GM21390 (cell line): ENCODE measurements around the gene PTCH1.

Experiments used
- ATAC-seq: cut with Tn5 transposase; IDR thresholded peaks from one replicate; pipeline ENCODE4 v1.9.1; 2021; ENCODE audit not compliant: unreplicated experiment

PTCH1 gene

DNA sequence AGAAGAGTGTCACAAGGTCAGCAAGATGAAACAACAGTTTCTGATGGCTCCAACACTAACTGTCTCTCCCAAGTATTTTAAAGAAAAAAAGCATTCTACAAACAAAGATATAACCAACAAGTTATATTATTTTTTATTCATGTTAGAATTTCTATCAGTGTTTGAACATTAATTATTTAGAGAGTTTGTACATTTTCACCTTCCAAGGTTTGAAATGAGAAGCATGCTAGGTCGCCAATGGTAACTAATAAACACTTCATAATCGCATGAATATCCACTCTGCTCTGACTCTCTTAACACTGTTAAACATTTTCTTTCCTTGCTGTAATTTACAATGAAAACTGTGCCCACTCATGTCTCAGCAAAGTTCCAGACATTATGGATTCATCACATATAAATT is 73.5 kb downstream of the PTCH1 start:
- no peak for ATAC-seq

DNA sequence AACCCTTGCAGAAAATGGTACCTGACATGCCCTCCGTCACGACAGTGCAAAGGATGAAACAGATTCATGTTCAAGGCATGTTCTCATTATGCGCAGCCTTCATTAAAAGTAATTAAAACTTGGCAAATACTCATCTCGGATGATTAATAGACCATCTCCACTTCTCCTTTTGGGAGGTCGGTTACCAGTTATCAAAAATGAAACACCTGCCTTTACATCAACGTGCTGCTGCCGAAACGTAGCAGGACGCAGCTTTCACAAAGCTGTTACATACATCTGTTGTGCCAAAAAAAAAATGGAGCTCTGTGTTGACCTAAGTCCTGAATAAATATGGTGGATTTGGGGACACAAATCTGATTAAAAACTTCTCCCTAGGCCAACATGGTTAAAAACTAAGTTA is 75.7 kb downstream of the PTCH1 start:
- no peak for ATAC-seq

DNA sequence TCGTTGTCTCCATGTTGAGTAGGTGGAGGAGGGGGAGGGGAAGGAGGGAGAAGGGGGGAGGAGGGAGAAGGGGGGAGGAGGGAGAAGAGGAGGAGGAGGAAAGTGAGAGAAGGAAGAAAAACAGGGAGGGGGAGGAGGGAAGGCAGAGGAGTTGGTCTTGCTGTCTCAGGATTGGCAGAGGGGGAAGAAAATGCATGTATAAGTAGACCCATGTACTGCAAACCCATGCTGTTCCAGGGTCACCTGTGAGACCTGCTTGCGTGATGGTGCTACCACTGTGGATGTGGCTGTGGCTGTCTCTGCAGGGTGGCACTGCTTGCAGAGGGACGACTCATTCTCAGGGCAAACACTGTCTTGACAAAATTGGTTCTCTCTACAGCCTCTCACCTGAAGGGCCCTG is 76.3 kb downstream of the PTCH1 start:
- ATAC-seq = no peak

DNA sequence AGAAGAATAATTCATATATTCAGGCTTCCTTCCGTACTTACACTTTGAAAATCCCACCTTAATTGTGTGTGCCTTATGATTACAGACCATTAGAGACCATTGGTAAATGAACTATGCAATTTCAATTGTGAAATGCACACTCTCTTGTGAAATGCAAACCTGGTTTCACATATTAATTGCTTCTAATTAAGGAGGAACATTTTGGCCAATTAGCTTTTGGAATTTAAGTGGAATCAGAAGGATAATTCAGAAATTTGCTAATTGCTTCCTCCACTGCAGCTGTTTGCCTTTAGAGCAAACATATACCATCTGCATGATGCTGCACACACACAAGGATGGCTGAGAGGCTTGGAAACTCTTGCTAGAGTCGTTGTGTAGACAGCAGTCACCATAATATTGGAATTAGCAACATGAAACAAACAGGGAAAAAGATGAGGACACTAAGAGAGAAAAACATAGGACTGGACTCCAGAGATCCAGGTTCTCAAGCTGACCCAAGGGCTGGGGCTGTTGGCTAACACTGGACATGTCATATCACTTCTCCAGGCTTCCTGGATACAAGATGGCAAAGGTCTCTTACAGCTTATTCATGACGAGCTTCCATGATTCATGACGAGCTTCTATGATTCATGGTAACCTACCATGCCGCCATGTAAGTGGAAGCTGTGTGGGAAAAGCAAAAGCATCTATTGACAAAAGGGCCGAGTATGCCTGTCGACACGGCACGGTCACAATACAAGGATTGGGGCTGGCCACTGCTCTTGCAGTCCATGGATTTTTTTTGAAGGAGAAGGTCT is 78.0 kb downstream of the PTCH1 start:
- ATAC-seq = no peak

DNA sequence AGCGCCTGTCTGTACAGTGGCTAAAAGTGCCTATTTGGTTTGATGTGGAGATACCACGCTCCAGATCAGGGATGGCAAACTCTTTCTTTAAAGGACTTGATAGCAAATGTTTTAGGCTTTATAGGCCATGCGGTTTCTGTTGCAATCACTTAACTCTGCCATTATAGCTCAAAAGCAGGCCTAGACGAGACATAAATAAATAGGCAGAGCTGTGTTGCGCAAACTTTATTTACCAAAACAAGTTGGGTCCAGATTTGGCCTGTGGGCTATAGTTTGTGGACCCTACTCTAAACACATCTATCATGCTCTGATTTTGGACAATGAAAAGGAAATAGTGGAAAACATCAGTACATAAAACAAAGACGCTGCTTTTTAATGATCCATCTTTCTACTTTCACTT is 79.2 kb downstream of the PTCH1 start:
- ATAC-seq = no peak

DNA sequence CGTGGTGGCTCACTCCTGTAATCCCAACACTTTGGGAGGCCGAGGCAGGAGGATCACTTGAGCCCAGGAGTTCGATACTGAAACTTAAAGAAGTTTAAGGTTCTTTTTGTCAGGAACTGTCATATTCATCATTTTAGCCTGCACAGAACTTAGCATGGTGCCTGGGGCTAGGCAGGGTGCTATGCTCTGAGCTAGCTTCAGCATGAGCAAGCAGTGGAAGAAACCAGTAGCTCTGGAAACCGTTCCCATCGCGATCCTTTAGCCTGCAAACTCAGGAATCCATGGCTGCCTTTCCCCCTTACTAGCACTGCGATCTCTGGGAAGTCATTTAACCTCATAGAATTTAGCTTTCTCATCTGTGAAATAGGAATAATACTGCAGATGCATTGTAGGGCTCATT is 80.4 kb downstream of the PTCH1 start:
- ATAC-seq = no peak

DNA sequence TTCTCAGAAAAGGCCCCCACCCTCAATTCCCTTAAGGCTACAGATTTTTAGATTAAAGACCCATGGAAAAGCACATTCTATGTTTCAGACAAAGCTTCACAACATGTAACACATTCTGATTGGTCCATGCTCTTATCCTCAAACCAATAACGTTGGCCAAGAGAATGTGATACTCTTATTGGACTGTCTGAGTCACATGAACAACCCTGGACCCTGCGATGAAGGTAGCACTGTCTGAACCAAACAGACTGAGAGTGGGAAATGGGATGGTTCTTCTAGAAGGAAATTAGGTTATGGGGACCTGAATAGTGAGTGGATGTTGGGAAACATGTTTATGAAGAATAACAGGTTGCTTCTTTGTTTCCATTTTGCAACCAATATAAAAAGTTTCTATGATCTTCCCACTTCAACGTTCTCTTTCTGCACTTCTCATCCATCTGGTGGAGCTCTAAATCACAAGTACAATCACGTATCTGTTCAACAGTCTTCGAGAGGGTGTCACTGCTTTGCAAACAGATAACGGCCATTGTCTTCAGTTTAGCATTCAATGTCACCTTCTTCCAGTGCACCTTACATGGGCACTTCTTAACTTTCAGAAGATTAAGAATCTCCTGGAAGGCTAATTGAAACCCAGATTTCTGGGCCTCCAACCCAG is 81.6 kb downstream of the PTCH1 start:
- no peak for ATAC-seq

DNA sequence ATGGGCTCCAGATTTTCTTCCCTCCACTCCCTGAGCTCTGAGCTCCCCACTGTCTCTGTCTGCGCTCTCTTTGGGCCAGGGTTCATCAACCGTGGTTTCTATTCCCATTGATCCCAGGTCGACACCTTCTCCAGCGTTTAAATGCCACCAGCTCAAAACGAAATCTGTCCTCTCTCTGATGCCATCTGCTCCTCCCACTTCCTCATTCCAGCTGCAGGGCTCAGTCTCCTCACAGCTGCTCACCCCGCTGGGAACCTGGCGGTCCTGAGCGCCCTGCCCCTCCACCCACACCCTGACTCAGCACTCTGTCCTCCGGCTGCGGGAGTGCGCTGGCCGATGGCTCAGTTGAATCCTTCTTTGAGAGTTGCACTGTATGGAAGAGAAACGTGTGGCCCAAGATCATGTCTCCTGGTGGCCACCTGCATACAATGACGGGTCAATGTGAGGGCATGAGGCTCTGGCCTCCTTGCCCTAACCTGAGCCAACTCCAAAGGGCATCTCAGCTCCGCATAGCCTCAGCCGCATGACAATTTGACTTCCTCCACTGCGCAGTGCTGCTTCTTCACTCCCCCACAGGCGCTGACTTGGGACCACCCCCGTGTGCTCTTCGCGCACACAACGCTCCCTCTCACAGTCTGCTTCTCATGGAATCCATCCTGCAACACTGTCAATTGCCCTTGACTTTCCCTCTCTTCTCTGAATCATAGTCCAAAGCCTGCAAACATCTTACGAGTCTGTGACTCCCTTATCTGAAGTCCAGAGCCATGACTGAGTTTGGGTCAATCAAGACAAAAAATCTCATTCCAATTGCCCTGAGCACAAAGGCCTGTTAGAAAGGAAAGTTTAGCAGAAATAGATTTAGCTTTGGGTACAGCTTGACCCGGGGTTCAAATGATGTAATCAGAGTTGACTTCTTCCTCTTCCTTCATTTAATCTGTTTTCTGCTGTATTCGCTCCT is 82.4 kb downstream of the PTCH1 start:
- no peak for ATAC-seq

DNA sequence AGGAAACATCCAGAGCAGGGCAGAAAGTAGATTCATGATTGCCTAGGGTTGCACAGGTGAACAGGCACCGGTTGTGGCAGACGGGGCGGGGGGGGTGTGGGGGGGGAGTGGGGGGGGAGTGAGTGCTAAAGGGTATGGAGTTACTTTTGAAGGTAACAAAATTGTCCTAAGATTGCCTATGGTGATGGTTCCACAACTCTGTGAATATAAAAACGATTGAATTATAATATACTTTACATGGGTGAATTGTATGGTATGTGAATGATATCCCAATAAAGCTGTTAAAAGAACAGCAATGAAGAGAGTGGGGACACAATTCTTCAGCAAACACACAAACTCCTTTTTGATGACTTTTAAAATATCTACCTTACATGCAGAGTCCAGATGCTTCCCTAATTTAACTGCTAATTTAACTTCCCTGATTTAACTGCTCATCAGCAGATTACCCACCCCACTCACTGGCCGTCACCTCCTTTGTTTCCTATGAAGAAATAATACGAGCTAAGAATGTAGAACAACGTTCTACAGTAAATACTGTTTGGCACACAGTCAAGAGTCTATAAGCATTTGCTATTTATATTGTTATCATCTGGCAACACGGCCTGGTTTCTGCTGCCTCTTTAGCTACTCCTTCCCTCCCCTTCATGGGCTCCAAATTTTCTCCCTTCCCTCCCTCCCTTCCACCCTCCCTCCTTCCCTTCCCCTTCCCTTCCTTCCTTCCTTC is 83.5 kb downstream of the PTCH1 start:
- no peak for ATAC-seq

DNA sequence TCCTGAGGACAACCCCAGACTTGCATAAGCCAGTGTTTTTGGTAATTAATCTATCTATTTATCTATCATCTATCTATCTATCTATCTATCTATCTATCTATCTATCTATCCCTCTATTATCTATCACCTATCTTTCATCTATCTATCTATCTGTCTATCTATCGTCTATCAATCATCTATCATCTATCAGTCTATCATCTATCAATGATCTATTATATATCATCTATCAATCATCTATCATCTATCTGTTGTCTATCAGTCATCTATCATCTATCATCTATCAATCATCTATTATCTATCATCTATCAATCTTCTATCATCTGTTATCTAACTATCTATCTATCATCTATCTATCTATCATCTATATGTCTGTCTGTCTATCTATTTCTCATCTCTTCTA is 85.5 kb downstream of the PTCH1 start:
- no peak for ATAC-seq

DNA sequence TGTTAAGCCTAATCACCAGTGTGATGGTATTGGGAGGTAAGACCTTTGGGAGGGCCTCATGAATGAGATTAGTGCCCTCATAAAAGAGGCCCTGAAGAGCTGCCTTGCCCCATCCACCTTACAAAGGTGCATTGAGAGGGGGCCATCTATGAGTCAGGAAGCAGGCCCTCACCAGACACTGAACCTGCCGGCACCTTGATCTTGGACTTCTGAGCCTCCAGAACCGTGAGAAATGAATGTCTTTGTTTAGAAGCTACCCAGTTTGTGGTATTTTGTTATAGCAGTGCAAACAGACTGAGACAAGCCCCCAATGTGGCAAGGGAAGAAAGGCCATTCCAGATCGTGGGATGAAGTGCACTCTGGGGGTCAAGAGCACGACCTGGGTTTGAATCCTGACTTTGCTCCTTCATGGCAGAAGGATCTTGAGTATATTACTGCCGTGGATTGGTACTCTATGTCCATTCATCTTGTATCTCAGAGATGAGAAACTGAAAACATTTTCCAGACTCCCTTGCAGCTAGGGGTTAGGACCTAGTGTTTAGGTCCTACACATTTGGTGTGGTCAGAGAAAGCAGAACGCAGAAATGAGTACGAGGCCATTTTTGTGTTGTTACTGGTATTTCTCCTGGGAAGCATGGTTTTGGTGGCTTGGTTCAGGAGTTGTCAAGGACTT is 86.7 kb downstream of the PTCH1 start:
- no peak for ATAC-seq

DNA sequence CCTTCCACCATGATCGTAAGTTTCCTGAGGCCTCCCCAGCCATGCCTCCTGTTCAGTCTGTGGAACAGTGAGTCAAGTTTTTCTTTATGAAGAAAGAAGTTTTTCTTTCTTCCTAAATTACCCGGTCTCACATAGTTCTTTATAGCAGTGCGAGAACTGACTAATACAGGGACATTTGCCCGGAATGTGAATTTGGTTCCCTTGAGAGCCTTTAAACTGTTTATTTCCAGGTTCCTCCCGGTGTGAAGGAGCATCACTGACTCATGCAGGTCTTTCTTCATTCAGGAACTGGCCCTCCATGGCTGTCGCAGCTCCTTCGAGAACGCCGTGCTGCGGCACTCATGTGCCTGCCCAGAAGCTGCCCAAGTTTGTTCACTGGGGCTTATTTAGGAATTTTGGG is 87.7 kb downstream of the PTCH1 start:
- ATAC-seq = no peak

DNA sequence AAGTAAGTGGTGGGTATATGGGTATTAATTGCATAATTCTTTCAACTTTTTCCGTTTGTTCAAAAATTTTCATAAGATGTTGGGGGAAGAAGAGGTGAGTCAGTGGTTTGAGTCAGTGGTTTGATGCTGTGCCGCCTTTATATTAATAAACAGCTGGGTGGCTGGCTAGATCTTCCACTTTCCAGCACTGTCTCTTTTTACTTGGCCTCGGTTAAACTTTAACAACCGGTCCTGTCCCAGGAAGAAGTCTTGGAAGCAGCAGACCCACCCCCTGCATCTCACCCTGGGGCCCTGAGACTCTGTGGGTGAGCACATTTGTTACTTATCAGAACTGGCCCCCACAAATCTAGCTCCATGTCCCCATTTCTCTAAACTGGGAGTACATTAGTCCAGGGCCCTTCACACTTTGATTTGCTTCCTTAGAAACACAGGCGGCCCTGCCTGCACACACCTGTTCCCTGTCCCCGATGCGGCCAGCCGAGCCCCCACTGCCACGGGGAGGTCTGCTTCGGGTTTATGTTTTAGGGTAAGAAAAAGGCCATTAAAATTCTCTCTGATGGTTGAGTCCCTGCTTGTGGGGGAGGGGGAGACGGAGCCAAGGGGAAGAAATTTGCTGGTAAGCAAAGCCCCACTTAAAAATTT is 90.7 kb downstream of the PTCH1 start:
- ATAC-seq = no peak

DNA sequence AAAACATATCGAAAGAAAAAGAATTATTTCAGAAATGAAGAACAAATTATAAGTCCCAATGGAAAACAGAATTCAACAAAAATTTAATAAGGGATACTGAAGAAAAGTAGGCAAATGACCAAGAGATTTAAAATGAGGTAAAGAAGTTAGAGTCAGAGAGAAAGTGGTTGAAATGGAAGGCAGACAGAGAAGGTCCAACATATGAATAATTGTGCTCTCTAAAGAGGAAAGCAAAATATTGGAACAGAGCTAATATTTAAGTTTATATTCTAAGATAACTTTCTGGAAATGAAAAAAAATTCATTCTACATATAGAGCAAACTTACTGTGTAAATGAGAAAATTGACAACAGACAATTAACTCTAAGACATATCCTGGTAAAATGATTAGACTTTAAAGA is 94.1 kb downstream of the PTCH1 start:
- no peak for ATAC-seq

DNA sequence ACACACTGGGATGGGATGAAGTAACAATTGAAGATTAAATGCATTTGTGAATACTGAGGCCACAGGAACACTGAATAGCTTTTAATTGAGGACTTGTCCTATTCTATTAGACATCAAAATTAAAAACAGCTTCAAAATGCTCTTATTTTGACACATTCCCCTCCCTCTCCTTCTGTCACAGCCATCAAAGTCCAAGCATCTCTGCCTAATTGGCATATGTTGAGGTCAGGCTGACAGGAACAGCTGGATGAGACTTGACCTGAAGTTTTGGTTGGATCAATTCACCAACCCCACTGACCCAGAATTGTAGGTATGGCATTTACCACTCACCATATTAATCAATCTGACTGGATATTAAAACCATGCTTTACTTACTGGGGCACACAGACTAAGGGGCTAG is 96.3 kb downstream of the PTCH1 start:
- ATAC-seq = no peak

DNA sequence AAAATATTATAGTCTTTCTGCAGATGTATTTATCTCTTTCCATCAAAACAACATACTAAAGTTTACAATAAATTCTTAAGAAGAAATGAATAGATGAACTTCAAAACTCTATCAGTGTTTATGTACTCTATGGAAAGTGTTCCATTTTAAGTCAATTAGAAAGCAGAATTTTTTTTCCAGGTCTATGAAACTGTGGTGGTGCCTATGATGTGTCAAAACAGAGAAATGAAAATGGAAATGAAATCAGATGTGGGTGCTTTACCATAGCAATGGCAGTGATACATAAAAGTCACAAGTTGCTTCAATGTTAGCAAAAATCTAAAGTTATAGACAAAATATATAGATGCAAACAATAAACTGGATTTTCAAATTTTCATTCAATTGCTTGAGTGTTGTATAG is 97.3 kb downstream of the PTCH1 start:
- ATAC-seq = no peak

DNA sequence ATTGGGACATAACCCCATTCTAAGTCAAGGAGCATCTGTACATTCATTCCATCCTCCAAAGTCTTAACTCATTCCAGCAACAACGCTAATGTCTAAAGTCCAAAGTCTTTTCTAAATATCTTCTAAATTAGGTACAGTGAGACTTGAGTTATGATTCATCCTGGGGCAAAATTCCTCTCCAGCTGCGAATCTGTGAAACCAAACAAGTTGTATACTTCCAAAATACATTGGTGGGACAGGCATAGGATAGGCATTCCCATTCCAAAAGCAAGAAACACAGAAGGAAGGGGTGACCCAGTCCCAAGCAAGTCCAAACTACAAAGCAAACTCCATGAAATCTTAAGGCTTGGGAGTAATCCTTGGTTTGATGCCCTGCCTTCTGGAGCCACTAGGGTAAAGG is 101.6 kb downstream of the PTCH1 start:
- no peak for ATAC-seq

DNA sequence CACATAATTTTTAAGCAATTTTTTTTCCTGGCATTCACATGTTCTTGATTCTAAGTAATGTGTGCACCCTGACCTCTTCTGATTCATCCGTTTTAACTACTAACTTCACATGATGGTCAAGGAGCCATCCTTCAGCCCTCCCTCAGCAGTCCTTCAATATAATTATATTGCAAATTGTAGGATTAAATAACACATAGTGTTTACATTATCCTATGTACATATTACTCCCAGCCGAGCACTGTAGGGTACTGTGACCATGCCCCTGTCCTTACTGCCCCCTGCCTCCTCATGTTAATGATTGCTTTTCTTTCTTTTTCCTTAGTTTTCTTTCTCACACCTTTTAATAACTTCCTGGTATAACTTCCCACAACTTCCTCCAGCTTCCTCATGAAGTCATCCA is 103.0 kb downstream of the PTCH1 start:
- no peak for ATAC-seq

DNA sequence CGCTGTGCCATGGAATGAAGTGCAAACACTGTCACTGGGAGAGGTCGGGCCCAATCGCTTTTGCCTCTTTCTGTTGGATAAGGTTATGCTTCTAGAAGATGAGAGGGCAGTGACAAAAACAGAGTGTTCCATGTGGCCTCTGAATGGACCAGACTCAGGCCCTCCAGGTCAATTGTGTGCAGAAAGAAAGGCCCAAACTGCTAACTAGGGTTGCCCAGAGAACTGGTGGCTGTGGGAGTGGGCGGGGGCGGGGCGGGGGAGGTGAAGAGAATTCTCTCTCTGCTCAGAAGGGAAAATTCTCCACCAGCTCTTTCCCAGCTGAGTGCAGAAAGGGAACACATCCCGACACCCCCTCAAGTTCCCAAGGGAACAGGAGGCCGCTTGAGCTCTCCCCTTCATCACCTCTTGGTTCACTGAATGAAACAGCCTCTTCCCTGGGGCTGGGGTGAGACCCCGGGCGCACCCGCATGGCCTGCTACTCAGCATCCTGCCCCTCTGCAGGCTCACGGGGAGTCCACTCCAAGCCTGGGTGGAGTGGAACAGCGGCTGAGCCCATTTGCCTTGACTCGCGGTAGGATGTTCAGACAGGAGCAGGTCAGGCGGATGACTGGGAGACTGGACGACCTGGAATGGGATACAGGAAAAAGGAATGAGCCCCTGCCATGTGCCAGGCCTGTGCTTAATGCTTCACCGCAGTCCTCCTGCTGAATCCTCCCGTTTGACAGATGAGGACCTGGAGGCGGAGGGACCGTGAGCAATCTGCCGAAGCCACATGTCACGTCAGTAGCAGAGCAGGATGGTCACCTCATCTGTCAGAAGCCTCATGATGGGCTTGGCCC is 105.5 kb downstream of the PTCH1 start:
- no peak for ATAC-seq
